VCaP (cell line): ENCODE results near the gene CCBE1.

ENCODE experiments used
- H3K27ac ChIP-seq: fragments of 450-650 bp; 2 replicates; pipeline ENCODE4 v1.5.1; 2017
- TF ChIP-seq, protein P1 (sequence below): fragments of 450-650 bp; conservative IDR thresholded peaks from 2 replicates; pipeline ENCODE4 v1.5.1; 2017; ENCODE audit warnings: mild to moderate bottlenecking, moderate library complexity

CCBE1 gene

DNA sequence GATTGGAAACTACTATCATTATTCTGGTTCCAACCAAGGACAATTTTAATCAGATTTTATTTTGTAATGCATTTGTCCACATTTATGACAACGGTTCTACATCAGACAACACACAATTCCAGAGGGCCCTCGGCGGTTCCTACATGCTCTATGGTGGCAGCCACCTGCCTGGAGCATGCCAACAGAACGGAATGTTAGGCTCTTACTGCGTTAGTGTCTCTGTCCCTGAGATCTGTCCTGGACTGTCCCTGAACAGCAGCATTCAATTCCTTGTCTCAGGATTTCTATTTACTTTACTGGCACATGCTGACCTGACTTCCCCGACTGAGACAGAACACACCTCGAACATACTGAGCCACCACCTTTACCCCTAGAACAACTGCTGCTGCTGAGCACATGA lies 117.7 kb downstream of the CCBE1 start:
- no peak overlapping the region for H3K27ac ChIP-seq
- TF ChIP-seq, protein P1, sequence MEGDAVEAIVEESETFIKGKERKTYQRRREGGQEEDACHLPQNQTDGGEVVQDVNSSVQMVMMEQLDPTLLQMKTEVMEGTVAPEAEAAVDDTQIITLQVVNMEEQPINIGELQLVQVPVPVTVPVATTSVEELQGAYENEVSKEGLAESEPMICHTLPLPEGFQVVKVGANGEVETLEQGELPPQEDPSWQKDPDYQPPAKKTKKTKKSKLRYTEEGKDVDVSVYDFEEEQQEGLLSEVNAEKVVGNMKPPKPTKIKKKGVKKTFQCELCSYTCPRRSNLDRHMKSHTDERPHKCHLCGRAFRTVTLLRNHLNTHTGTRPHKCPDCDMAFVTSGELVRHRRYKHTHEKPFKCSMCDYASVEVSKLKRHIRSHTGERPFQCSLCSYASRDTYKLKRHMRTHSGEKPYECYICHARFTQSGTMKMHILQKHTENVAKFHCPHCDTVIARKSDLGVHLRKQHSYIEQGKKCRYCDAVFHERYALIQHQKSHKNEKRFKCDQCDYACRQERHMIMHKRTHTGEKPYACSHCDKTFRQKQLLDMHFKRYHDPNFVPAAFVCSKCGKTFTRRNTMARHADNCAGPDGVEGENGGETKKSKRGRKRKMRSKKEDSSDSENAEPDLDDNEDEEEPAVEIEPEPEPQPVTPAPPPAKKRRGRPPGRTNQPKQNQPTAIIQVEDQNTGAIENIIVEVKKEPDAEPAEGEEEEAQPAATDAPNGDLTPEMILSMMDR = no peak

DNA sequence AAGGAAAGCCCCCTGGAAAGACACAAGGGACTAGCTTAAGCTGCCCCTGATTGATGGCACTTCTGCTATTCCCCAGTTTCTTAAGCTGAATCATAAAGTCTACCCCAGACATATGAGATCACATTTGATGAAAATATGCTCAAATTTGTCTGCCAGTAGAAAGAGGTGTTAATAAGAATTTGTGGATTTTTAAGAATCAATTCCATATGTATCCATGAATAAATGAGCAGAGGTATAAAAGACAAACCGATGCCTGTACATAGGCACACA lies 119.9 kb downstream of the CCBE1 start:
- no peak overlapping the region for H3K27ac ChIP-seq
- TF ChIP-seq, protein P1 = no peak

DNA sequence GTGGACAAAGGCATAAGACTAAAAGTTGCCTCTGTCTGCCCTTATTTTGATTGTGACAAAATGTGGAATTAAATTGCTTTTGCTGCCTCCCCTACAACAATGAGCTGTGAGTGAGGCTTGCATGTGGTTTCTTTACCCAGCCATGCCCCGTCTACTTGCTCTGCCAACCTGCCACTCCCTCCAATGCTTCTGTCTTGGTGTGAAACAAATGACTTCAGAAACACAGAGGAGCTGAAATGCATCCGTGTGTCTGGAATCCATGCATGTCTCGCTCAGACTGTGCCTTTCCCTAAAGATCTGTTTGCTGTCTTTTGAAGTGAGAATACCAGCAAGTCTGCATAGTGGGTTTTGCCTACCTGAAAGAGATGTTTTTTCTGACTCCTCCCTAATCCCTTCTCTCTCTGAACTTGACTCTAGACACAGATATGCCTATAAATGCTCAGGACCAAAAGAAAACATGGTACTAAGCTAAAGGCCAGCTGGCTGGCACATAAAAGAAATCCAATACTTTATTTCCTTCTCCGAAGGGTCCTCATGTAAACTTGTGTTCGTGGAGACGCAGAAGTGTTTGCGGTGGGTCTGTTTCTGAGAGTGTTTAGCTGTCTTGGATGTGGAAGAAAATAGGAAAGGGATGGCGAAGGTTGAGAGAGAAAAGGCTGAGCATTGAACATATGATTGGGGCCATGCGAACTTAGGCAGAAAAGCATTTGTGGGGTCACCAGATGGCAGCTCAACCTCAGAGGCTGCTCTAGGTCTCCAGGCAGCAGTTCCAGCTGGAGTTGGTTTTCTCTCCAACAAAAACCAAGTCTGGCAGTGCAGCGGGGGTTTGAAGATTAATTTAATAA lies 120.5 kb downstream of the CCBE1 start:
- no peak overlapping the region for H3K27ac ChIP-seq
- TF ChIP-seq, protein P1 = no peak

DNA sequence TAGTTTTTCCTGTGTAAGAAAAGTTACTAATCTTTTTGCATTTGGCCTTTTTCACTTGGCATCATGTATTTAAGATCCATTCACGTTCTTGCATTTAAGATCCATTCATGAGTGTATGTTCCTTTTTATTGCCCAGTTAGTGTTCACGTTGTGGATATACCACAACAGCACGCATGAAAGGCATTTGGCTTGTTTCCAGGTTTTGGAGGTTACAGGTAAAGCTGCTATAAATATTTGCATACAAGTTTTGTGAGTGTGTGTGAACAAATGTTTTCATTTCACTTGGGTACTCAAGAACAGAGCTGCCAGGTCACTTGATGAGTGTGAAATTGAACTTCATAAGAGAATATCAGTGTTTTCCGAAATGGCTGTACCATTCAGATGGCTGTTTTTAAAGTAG lies 121.2 kb downstream of the CCBE1 start:
- H3K27ac ChIP-seq = no peak overlapping the region
- TF ChIP-seq, protein P1 = no peak

DNA sequence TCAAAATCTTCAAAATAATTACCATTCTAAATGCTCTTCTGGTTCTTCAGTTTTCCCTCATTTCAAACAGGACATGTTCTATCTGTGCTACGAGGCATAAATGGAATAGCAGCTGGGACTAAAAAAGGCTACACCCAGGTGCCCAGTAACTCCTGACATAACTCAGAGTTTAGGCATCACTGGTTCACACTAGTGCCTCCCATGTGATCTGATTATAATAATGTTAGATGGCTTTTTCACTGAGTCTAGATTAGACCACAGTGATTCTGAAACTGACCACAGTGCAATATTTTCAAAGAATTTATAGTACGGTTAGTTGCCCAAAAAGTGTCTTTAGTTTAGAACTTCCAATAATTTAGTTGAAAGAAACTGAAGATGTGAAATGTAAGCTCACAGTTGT lies 123.3 kb downstream of the CCBE1 start:
- TF ChIP-seq, protein P1 = no peak

DNA sequence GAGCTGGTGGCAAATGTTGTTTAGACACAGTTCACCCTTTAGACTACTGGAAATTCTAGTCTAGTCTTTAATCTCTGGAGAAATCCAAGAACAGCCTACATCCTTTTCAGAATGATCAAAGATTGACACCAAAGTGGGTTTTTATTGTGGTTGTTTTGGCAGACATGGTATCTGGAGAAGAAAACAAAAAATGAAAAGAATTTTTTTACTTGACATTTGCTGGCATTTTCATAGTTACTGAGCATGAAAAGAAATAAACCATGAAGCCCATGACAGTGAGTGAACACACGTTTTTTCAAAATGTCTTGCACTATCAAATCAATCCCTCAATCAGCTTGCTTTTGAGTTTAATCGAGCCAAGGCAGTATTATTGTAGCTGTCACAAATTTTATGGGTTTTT lies 125.3 kb downstream of the CCBE1 start:
- TF ChIP-seq, protein P1 = no peak
- H3K27ac ChIP-seq = no peak overlapping the region

More for the DNA sequence above, 123.3 kb downstream of the CCBE1 start:
- H3K27ac ChIP-seq = no peak overlapping the region

DNA sequence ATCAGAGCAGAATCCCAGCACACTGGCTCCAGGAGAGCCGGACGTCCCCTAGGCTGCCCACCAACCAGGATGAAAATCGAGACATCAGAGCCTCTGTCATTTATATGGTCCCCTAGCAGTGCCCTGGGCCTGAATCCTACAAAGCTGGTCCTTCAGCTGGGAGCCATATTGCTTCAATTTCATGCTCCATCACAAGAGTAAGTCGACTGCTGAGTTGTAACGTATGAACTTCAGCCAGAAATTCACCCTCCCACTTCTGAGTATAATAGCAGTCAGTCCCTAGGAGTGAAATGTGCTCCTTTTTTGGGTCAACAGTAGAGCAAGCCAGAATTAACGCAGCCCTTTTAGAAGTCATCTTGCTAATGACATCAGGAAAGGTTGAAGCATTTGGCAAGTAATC lies 126.4 kb downstream of the CCBE1 start:
- TF ChIP-seq, protein P1 = no peak
- no peak overlapping the region for H3K27ac ChIP-seq
